ENCODE measurements around the gene PLA2R1. TPM values are rescaled to one million over a fixed set of nuclear protein-coding genes. Genes with fewer than 3 reads are reported as not detected.

The PLA2R1 gene
- polyA plus RNA-seq, 1 of the 3 experiments (the other 2 are of a cell fraction), result not detected

- no peak overlapping the region for H2AFZ ChIP-seq (ENCODE audit: low read depth)
- DNase-seq, result no peak
- TF ChIP-seq TEAD4 (IDR thresholded peaks at IDR 0.05; ENCODE audit: borderline replicate concordance, insufficient read depth) (no peak), RAD21 (IDR thresholded peaks at IDR 0.05; ENCODE audit: low read length) (no peak), MXI1 (IDR thresholded peaks at IDR 0.05; ENCODE audit: low read depth, low read length) (no peak), USF2 (IDR thresholded peaks at IDR 0.05; ENCODE audit: borderline replicate concordance, low read depth, low read length) (no peak), EP300 (IDR thresholded peaks at IDR 0.05; ENCODE audit: borderline replicate concordance in 1 of 2, low read depth in 1 of 2, low read length in 1 of 2) (no peak), TAF1 (IDR thresholded peaks at IDR 0.05; ENCODE audit: borderline replicate concordance, low read depth, low read length) (no peak), USF1 (IDR thresholded peaks at IDR 0.05; ENCODE audit: borderline replicate concordance, low read depth) (no peak), EZH2phosphoT487 (IDR thresholded peaks at IDR 0.05; ENCODE audit: borderline replicate concordance, low read depth) (no peak), TCF12 (IDR thresholded peaks at IDR 0.05) (no peak), SMC3 (IDR thresholded peaks at IDR 0.05; ENCODE audit: low read depth, low read length) (no peak), MAX (IDR thresholded peaks at IDR 0.05; ENCODE audit: low read depth) (no peak)
- no peak overlapping the region for H3K4me2 ChIP-seq
- no peak overlapping the region for H3K27ac ChIP-seq (ENCODE audit: low read depth in 2 of 2, low read length in 1 of 2)
- no peak overlapping the region for H3K4me3 ChIP-seq (ENCODE audit: low read depth in 2 of 2, low read length in 1 of 2)
- no peaks in the 10 kb centered on the region for H3K36me3 ChIP-seq (replicated peaks in 1 of 2; ENCODE audit: control insufficient read depth in 1 of 2, insufficient read depth in 2 of 2, low read length in 1 of 2)
- ChIA-PET CTCF (interaction anchor here (0.6 to 2.9 kb wide), 33 partner anchors 9 to 954 kb away, joined by 3 to 51 read pairs (median 5); no protein-coding TSS in a partner anchor), POLR2A (no interaction called here)
- H3K9me2 ChIP-seq, result no peaks in the 10 kb centered on the region
- no peaks in the 10 kb centered on the region for H3K27me3 ChIP-seq (ENCODE audit: insufficient read depth)
- WGBS (ENCODE audit: low lambda C conversion rate), result 86% methylated on average over 3 of the region's 3 CpGs
- no peaks in the 10 kb centered on the region for H3K79me2 ChIP-seq (ENCODE audit: insufficient read depth)
- no peaks in the 10 kb centered on the region for H3F3A ChIP-seq (replicated peaks; ENCODE audit: insufficient read depth)
- H3K4me1 ChIP-seq (ENCODE audit: control insufficient read depth in 1 of 2, insufficient read depth in 2 of 2, low read depth in 1 of 2, low read length in 1 of 2), result peaks cover 5 to 7% of the 10 kb centered on the region in 2 experiments; a peak in 2 of 4 replicates
- H3K9me3 ChIP-seq, result no peaks in the 10 kb centered on the region
- no peaks in the 10 kb centered on the region for H4K20me1 ChIP-seq (ENCODE audit: insufficient read depth)
- no peak overlapping the region for H3K9ac ChIP-seq
Measured at GRCh38 chr2:160109243-160109642, 46.8 kb upstream of the PLA2R1 start.

GRCh38 chr2:160108646-160109045 is 46.2 kb upstream of the PLA2R1 start:
- Histone ChIP-seq H3K79me2 (ENCODE audit: insufficient read depth) (no peaks in the 10 kb centered on the region), H3F3A (replicated peaks; ENCODE audit: insufficient read depth) (no peaks in the 10 kb centered on the region), H4K20me1 (ENCODE audit: insufficient read depth) (no peaks in the 10 kb centered on the region), H3K36me3 (replicated peaks in 1 of 2; ENCODE audit: control insufficient read depth in 1 of 2, insufficient read depth in 2 of 2, low read length in 1 of 2) (no peaks in the 10 kb centered on the region), H3K27ac (ENCODE audit: low read depth in 2 of 2, low read length in 1 of 2) (no peak overlapping the region), H3K9me3 (no peaks in the 10 kb centered on the region), H2AFZ (ENCODE audit: low read depth) (no peak overlapping the region), H3K4me1 (ENCODE audit: control insufficient read depth in 1 of 2, insufficient read depth in 2 of 2, low read depth in 1 of 2, low read length in 1 of 2) (peaks cover 5 to 7% of the 10 kb centered on the region in 2 experiments; a peak in 2 of 4 replicates), H3K4me3 (ENCODE audit: low read depth in 2 of 2, low read length in 1 of 2) (no peak overlapping the region), H3K9ac (no peak overlapping the region), H3K9me2 (no peaks in the 10 kb centered on the region), H3K4me2 (no peak overlapping the region), H3K27me3 (ENCODE audit: insufficient read depth) (no peaks in the 10 kb centered on the region)
- TF ChIP-seq RCOR1 (IDR thresholded peaks at IDR 0.05; ENCODE audit: low read length) (no peak), POLR2AphosphoS5 (IDR thresholded peaks at IDR 0.05; ENCODE audit: low read depth, low read length) (no peak)
- CTCF ChIA-PET, result interaction anchor here (0.6 to 2.9 kb wide), 6 partner anchors 11 to 955 kb away, joined by 3 to 51 read pairs (median 13); no protein-coding TSS in a partner anchor
- POLR2A ChIA-PET, result no interaction called here
- no peak for DNase-seq
- 64% methylated on average over 2 of the region's 2 CpGs for WGBS (ENCODE audit: low lambda C conversion rate)

Measured in SK-N-SH (cell line).